GM12801 (cell line): Measurements from ENCODE around the gene OR1N1.

ENCODE experiments used
- TF ChIP-seq, protein P1 (sequence below): IDR thresholded peaks from one replicate; pipeline ENCODE4 v1.5.1; 2011; ENCODE audit warnings: control low read depth; ENCODE audit not compliant: insufficient read length; ENCODE audit errors: extremely low read depth

The OR1N1 gene

DNA sequence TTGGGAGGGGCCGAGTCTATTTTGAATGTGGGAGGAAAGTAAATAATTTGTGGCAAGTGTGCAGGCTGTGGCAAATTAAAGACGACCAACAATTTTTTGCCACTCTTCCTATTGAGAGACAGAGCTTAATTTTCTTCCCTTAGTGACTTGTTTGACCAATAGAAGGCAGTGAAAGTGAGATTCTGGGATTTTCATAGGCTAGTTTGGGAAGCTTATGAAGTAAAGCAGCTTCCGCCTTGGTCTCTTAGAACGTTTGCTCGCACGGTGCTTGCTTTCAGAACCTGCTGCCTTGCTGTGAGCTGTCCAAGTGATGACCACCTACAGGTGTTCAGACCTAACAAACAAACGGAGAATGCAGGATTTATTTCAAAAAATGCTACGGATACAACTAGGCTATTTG is 19.1 kb upstream of the OR1N1 start:
- TF ChIP-seq, protein P1, sequence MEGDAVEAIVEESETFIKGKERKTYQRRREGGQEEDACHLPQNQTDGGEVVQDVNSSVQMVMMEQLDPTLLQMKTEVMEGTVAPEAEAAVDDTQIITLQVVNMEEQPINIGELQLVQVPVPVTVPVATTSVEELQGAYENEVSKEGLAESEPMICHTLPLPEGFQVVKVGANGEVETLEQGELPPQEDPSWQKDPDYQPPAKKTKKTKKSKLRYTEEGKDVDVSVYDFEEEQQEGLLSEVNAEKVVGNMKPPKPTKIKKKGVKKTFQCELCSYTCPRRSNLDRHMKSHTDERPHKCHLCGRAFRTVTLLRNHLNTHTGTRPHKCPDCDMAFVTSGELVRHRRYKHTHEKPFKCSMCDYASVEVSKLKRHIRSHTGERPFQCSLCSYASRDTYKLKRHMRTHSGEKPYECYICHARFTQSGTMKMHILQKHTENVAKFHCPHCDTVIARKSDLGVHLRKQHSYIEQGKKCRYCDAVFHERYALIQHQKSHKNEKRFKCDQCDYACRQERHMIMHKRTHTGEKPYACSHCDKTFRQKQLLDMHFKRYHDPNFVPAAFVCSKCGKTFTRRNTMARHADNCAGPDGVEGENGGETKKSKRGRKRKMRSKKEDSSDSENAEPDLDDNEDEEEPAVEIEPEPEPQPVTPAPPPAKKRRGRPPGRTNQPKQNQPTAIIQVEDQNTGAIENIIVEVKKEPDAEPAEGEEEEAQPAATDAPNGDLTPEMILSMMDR: no peak

- TF ChIP-seq, protein P1: no peak
Measured at GRCh38 chr9:122538757-122539156, 11.7 kb upstream of the OR1N1 start.

DNA sequence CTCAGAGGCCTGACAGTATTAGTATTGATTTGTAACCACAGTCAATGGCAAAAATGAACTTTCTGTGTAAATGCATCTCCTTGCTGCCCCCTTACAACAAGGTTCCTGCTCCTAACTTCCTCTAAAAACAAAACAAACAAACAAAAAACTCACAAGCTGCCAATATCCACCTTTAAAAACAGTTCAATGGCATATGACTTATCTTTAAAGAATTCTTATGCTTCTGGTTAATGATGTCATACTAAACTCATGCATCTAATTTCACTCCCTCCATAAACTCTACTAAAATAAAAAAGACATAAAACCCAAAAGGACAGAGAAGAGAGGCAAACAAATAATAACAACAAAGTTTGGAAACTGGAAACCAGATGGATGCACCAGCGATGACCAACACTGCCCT is 9.0 kb upstream of the OR1N1 start:
- TF ChIP-seq, protein P1: no peak

DNA sequence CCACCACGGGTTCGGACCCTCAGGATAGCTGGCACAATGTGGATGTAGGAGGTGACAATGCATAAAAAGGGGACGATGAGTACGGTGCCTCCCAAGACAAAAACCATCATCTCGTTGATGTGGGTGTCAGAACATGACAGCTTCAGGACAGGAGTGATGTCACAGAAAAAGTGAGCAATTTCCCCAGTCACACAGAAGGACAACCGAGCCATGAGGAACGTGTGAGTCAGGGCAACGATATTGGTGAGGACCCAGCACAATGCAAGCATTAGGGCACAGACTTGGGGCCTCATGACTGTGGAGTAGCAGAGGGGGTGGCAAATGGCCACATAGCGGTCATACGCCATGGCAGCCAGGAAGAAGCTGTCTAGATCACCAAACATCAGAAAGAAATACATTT is 491 bp downstream of the OR1N1 start:
- TF ChIP-seq, protein P1: no peak

DNA sequence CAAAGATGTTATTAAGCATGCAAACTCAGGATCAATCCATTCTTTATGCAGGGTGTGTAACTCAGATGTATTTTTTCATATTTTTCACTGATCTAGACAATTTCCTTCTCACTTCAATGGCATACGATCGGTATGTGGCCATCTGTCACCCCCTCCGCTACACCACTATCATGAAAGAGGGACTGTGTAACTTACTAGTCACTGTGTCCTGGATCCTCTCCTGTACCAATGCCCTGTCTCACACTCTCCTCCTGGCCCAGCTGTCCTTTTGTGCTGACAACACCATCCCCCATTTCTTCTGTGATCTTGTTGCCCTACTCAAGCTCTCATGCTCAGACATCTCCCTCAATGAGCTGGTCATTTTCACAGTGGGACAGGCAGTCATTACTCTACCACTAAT is 7.7 kb downstream of the OR1N1 start:
- TF ChIP-seq, protein P1: no peak

DNA sequence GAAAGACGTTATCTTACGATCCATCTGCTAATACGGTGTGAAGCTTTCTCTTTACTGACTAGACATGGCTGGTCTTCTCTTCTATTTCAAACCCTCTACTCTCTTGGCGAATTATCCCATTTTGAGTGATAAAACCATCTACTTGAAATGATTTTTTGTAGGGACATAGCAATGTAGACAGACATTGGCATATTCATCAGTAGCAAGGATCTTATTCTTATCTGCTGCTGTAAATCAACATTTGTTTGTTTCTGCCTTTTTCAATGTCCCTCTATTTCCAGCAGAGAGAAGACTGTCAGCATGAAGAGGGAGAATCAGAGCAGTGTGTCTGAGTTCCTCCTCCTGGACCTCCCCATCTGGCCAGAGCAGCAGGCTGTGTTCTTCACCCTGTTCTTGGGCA is 8.3 kb downstream of the OR1N1 start, which contains the start of gene OR1J4:
Gene OR1J4 (plus strand): TSS at position 301 of the 400 bp plus-strand sequence. CDS start 0 bp downstream, at position 301.
- TF ChIP-seq, protein P1: no peak

- TF ChIP-seq, protein P1: no peak
Measured at GRCh38 chr9:122518226-122518625, 8.9 kb downstream of the OR1N1 start.

- TF ChIP-seq, protein P1: no peak
Measured at GRCh38 chr9:122510502-122510901, 16.6 kb downstream of the OR1N1 start, which contains the start of gene OR1J2. TSS of gene OR1J2 (plus strand) at chr9:122510802. CDS start at chr9:122510802, 0 bp downstream.
